Right atrium auricular region (tissue), 2 donors: ENCODE data around the gene DMAC1. TPM values are rescaled to one million over a fixed set of nuclear protein-coding genes. Genes with fewer than 3 reads are reported as not detected.

Experiments used
- DNase-seq: peaks from one replicate; pipeline ENCODE4 v3.0.0-alpha.2; 2019; ENCODE audit warnings: low spot score
- H3K27ac ChIP-seq, 2 donors: fragments of 200-600 bp; sonication (generic); 1 replicate in 1 of 2; 2 replicates in 1 of 2; pipeline ENCODE4 v1.5.1; 2016 to 2019
- H3K27me3 ChIP-seq, 2 donors: fragments of 200-600 bp; sonication (generic); one replicate each; pipeline versions ENCODE4 v1.5.1 to v1.6.0; 2017 to 2019
- H3K36me3 ChIP-seq: fragments of 200-600 bp; sonication (generic); one replicate; pipeline ENCODE4 v1.5.1; 2016
- H3K4me1 ChIP-seq, 2 donors: fragments of 200-600 bp; sonication (generic); one replicate each; pipeline versions ENCODE4 v1.5.1 to v1.6.0; 2017 to 2019
- H3K4me3 ChIP-seq, 2 donors: fragments of 200-600 bp; sonication (generic); 1 replicate in 1 of 2; 2 replicates in 1 of 2; pipeline ENCODE4 v1.5.1; 2017 to 2019; ENCODE audit warnings: mild to moderate bottlenecking in 1 of 2, moderate library complexity in 1 of 2
- H3K9me3 ChIP-seq, 2 donors: fragments of 200-600 bp; sonication (generic); one replicate each; pipeline ENCODE4 v1.5.1; 2019
- CTCF ChIP-seq, 2 donors: fragments of 200-600 bp; sonication (generic); IDR thresholded peaks; one replicate each; pipeline ENCODE4 v1.5.1; 2019; ENCODE audit warnings: antibody characterized with exemption in 2 of 2
- total RNA-seq, 2 donors: library from RNA; depleted of rRNA; stranded (reverse); fragments of >200 nt; gene quantifications; one replicate each; pipeline ENCODE4 v1.1.0, GENCODE V29; 2016

The DMAC1 gene
- total RNA-seq, 2 donors from 2014 or later: 21.0 to 30.7 TPM

- no peaks in the 10 kb centered on the region for H3K27me3 ChIP-seq
- no peak for DNase-seq
- no peak overlapping the region for H3K27ac ChIP-seq
- H3K4me3 ChIP-seq: no peak overlapping the region
- no peaks in the 10 kb centered on the region for H3K9me3 ChIP-seq
- H3K4me1 ChIP-seq: no peaks in the 10 kb centered on the region
- H3K36me3 ChIP-seq: peaks cover 10% of the 10 kb centered on the region
- TF ChIP-seq CTCF (IDR thresholded peaks at IDR 0.05): no peak
These were observed 8.8 kb downstream of the DMAC1 start for GRCh38 chr9:7790819-7791182.

GRCh38 chr9:7790022-7790818, 9.4 kb downstream of the DMAC1 start:
- TF ChIP-seq CTCF (IDR thresholded peaks at IDR 0.05): no peak
- Histone ChIP-seq H3K4me3 (no peak overlapping the region), H3K27ac (no peak overlapping the region), H3K36me3 (peaks cover 10% of the 10 kb centered on the region), H3K9me3 (no peaks in the 10 kb centered on the region), H3K27me3 (no peaks in the 10 kb centered on the region), H3K4me1 (no peaks in the 10 kb centered on the region)
- no peak for DNase-seq

GRCh38 chr9:7788772-7789171, 10.8 kb downstream of the DMAC1 start:
- H3K36me3 ChIP-seq: peaks cover under 1% of the 10 kb centered on the region
- H3K4me3 ChIP-seq: no peak overlapping the region
- no peaks in the 10 kb centered on the region for H3K9me3 ChIP-seq

DNA sequence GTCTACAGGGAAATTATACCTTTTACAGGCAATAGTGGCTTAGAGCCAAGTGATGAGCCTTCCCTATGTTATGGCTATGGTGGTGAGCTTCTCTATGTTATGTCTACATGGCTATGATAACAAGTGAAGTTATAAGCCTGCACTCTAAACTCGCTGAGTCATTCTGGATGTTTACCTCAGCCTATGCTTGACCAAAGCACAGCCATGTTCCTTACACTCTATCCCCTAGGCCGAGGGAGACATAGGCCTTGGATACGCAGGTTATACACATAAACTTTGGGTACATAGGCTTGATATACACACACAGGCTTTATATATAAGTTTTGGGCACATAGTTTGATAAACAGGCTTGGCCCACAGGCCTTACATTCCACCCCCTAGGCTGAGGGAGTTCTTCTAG, 13.8 kb downstream of the DMAC1 start:
- TF ChIP-seq CTCF (IDR thresholded peaks at IDR 0.05): no peak
- peaks cover 0 to 2% of the 10 kb centered on the region in 2 donors for H3K4me1 ChIP-seq
- H3K9me3 ChIP-seq: no peaks in the 10 kb centered on the region
- no peak for DNase-seq
- H3K27me3 ChIP-seq: no peaks in the 10 kb centered on the region
- H3K36me3 ChIP-seq: no peaks in the 10 kb centered on the region
- H3K4me3 ChIP-seq: no peak overlapping the region
- no peak overlapping the region for H3K27ac ChIP-seq

More at GRCh38 chr9:7788772-7789171, 10.8 kb downstream of the DMAC1 start:
- TF ChIP-seq CTCF (IDR thresholded peaks at IDR 0.05): no peak
- Histone ChIP-seq H3K27me3 (no peaks in the 10 kb centered on the region), H3K27ac (no peak overlapping the region), H3K4me1 (no peaks in the 10 kb centered on the region)
- DNase-seq: no peak

DNA sequence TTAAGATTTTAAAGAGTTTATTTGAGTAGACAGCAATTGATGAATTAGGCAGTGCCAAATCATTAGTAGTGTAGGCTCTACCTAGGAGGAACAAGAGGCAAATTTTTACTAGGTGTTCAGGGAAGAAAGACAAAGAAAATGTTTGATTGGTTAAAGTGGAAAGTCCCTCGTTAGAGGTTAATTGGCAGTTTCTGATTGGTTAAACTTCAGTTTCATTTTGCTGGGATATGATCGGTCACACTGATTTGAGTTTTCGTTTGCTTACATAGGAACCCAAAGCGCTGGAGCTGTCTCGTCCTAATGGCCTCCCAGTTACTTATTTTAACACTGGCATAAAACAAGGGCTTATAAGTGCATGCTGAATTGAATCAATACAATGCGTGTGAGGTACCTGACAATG, 15.1 kb downstream of the DMAC1 start:
- TF ChIP-seq CTCF (IDR thresholded peaks at IDR 0.05): no peak
- no peaks in the 10 kb centered on the region for H3K9me3 ChIP-seq
- H3K36me3 ChIP-seq: no peaks in the 10 kb centered on the region
- no peak overlapping the region for H3K4me3 ChIP-seq
- no peaks in the 10 kb centered on the region for H3K27me3 ChIP-seq
- DNase-seq: no peak
- no peak overlapping the region for H3K27ac ChIP-seq
- peaks cover 0 to 7% of the 10 kb centered on the region in 2 donors for H3K4me1 ChIP-seq

GRCh38 chr9:7783635-7784063, 15.9 kb downstream of the DMAC1 start:
- no peak overlapping the region for H3K4me3 ChIP-seq
- H3K27ac ChIP-seq: no peak overlapping the region
- H3K9me3 ChIP-seq: no peaks in the 10 kb centered on the region
- no peaks in the 10 kb centered on the region for H3K27me3 ChIP-seq
- DNase-seq: no peak
- peaks cover 0 to 7% of the 10 kb centered on the region in 2 donors for H3K4me1 ChIP-seq
- no peak for TF ChIP-seq CTCF (IDR thresholded peaks at IDR 0.05)
- H3K36me3 ChIP-seq: no peaks in the 10 kb centered on the region
